Hepatocyte (in vitro differentiated cells): ENCODE data around the gene GGT6.

Source experiments
- EZH2 ChIP-seq: fragments of 200-600 bp; sonication (generic); IDR thresholded peaks from 2 replicates; pipeline ENCODE4 v1.6.1; 2016; ENCODE audit warnings: antibody characterized with exemption, mild to moderate bottlenecking, borderline replicate concordance
- EZH2phosphoT487 ChIP-seq: fragments of 200-600 bp; sonication (generic); IDR thresholded peaks from one replicate; pipeline ENCODE4 v1.6.1; 2018; ENCODE audit warnings: antibody characterized with exemption, mild to moderate bottlenecking, low read depth, moderate library complexity; ENCODE audit not compliant: unreplicated experiment, severe bottlenecking
- TF ChIP-seq, protein P1 (sequence below): fragments of 200-600 bp; sonication (generic); IDR thresholded peaks from 2 replicates; pipeline ENCODE4 v1.5.1; 2016; ENCODE audit warnings: antibody characterized with exemption, mild to moderate bottlenecking; ENCODE audit not compliant: poor library complexity

DNA sequence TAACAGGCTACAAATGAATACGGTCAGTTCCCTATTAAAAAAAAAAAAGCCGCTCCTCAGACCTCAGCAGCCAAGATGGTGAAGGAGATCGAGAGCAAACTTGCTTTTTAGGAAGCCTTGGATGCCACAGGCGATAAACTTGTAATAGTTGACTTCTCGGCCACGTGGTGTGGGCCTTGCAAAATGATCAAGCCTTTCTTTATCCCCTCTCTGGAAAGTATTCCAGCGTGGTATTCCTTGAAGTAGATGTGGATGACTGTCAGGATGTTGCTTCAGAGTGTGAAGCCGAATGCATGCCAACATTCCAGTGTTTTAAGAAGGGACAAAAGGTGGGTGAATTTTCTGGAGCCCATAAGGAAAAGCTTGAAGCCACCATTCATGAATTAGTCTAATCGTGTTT is 11.8 kb upstream of the GGT6 start:
- TF ChIP-seq, protein P1, sequence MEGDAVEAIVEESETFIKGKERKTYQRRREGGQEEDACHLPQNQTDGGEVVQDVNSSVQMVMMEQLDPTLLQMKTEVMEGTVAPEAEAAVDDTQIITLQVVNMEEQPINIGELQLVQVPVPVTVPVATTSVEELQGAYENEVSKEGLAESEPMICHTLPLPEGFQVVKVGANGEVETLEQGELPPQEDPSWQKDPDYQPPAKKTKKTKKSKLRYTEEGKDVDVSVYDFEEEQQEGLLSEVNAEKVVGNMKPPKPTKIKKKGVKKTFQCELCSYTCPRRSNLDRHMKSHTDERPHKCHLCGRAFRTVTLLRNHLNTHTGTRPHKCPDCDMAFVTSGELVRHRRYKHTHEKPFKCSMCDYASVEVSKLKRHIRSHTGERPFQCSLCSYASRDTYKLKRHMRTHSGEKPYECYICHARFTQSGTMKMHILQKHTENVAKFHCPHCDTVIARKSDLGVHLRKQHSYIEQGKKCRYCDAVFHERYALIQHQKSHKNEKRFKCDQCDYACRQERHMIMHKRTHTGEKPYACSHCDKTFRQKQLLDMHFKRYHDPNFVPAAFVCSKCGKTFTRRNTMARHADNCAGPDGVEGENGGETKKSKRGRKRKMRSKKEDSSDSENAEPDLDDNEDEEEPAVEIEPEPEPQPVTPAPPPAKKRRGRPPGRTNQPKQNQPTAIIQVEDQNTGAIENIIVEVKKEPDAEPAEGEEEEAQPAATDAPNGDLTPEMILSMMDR: no peak
- TF ChIP-seq EZH2: no peak
- no peak for TF ChIP-seq EZH2phosphoT487
